ENCODE data around the gene ZNF672.

Gene ZNF672

DNA sequence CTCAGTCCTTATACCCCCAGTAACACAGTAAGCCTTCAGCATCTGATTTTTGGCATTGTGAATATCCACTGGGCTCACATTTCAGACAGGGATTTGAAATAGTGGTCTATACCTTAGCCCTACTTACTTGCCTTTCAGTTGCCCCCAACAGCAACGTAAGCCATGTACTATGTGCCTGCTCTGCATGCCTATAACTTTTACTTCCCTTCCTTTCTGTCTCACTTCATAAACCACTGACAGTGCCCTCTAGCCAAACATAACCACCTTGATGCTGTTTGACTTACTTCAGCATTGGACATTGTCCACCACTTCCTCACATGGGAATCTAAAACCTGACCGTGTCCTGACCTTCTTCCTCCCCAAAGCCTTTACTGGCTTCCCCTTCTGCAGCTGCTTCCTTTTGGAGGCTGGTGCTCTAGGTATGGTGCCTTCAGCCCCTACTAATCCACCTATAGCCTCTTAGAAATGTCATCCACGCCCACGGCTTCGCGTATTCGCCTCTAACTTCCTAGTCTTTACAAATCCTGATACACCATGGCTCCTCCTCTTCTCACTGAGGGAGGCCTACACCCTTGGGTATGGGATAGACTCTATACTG, 3.6 kb upstream of the ZNF672 start:
- DNase-seq (ENCODE audit: low spot score), result no peak

GRCh38 chr1:248837045-248837780, 811 bp upstream of the ZNF672 start:
- DNase-seq (ENCODE audit: low spot score), result no peak

DNA sequence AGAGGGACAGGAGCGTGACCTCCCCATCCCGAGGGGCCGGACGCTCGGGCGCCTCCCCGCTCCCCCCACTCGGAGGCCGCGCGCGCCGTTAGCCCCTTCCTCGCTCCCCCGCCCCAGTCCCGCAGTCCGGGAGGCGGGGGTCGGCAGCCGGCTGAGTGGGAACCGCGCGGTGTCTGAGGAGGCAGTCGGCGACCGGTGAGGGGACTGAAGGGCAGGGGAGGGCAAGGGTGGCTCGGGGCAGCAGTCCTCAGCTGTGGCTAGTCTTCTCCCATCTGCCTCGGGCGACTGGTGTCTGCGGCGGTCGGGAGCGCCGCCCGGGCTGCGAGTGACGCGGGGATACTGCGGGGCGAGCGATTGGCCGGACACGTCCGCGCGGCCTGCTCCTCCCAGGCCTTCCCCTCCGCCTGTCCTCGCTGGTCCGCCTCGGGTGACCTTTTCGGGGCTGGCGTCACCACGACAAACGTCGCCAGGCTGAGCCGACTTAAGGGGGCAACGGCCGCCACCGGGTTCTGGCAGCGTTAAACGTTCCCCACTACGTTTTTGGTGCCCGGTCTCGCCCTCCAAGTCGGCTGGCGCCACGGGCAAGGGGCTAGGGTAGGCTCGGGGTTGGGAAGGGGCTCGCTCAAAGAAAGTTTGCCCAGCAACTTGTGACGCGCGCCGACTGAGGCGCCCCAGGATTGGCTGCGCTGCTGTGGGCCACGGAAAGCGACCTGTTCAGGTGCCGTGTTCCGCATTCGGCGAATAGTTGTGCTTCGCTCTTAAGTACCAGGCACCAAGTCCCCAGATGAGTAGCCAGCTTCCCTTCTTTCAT, 538 bp downstream of the ZNF672 start:
- DNase-seq (ENCODE audit: low spot score), result peak; percentile 87

DNA sequence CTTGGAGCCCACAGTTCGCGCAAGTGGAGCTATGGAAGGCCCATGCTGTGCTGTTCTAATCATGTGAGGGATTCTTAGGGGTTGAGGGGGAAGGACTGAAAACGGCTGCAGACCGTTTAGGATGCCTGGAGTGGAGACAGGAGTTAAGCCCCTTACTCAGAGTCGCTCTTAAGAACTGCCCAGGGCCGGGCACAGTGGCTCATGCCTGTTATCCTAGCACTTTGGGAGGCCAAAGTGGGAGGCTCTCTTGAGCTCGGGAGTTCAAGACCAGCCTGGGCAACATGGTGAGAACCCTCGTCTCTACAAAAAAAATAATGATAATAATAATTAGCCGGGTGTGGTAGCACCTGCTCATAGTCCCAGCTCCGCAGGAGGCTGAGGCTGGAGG, 1.1 kb downstream of the ZNF672 start:
- no peak for DNase-seq (ENCODE audit: low spot score)

DNA sequence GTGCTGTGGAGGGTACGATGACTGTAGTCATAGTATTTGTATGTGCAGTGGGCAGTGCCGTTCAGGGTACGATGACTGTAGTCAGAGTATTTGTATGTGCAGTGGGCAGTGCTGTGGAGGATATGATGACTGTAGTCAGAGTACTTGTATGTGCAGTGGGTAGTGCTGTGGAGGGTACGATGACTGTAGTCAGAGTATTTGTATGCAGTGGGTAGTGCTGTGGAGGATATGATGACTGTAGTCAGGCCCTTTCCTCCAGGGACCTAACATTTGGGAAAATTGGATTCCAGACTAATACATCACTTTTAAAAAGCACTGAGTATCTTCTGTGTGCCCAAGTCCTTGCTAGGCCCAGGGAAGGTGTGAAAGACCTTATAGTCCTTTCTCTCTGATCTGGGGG, 2.9 kb downstream of the ZNF672 start:
- no peak for DNase-seq (ENCODE audit: low spot score)

- no peak for DNase-seq (ENCODE audit: low spot score)
These were observed 3.8 kb downstream of the ZNF672 start for GRCh38 chr1:248841702-248842395.

DNA sequence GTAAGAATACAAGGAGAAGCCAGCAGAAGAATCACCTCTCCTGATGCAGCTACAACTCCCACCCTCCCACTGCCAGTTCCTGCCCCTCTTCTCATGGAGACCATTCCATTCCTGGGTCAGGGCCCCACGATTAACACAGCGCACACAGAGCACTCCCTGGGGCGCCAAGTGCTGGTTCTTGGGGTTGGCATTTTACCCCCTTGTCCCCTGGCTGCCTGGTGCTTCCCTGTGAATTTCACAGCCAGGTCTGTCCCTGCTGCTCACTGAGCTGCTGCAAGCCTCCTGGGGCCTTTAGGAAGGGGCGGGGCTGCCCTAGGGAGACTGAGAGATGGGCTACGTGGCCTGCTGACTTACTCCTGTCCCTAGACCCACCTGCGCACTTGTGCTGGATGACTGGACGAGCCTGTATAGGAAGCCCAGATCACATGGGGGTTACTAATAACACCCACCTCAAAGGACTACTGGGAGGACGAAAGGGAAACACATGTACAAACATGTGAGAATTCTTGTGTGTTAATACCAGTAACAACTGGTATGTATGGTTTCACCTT, 4.8 kb downstream of the ZNF672 start:
- no peak for DNase-seq (ENCODE audit: low spot score)

DNA sequence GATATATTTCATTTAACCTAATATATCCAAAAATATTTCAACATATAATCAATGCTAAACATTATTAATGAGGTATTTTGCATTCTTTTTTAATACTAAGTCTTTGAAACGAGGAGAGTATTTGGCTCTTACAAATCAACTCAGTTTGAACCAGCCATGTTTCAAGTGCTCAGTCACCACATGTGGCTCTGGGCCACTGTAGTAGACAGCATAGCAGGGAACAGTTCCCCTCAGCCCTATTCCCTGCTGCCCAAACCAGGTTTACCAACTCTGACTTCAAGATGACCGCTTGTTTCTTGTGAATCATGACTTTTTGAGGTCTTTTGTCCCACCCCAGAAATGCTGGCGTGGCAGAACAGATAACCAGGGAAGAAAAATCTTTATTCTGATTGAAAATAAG, 5.7 kb downstream of the ZNF672 start:
- DNase-seq (ENCODE audit: low spot score), result no peak

DNA sequence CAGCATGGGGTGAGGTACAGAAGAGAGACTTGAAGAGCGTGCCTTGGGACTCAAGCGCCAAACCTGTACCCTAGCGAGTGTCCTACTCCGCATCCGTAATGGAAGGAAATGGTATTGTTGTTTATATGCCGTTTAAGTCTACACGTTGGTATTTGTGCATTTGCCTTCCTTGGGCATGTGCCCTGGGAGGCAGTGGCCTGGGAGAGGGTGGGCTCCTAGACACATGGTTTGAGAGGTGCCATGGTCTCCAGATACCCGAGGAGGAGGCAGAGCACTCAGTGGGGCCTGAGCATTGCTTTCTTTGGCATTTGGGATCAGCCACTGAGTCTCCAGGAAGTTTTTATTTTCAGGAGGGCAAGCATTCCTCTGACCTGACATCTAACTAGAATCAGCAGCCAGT, 6.5 kb downstream of the ZNF672 start:
- no peak for DNase-seq (ENCODE audit: low spot score)

DNA sequence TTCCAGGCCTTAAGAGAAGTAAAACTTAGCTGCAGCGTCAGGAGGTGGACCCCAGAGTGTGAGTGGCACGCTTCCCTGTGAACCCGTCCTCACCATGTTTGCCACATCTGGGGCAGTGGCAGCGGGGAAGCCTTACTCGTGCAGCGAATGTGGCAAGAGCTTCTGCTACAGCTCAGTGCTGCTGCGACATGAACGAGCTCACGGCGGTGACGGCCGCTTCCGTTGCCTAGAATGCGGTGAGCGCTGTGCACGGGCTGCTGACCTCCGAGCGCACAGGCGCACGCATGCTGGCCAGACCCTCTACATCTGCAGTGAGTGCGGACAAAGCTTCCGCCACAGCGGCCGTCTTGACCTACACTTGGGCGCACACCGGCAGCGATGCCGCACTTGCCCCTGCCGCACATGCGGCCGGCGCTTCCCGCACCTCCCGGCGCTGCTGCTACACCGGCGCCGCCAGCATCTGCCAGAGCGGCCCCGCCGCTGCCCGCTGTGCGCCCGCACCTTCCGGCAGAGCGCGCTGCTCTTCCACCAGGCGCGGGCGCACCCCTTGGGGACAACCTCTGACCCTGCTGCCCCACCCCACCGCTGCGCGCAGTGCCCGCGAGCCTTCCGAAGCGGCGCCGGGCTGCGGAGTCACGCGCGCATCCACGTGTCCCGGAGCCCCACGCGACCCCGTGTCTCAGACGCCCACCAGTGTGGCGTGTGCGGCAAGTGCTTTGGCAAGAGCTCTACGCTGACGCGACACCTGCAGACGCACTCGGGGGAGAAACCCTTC, 9.3 kb downstream of the ZNF672 start:
- no peak for DNase-seq (ENCODE audit: low spot score)

DNA sequence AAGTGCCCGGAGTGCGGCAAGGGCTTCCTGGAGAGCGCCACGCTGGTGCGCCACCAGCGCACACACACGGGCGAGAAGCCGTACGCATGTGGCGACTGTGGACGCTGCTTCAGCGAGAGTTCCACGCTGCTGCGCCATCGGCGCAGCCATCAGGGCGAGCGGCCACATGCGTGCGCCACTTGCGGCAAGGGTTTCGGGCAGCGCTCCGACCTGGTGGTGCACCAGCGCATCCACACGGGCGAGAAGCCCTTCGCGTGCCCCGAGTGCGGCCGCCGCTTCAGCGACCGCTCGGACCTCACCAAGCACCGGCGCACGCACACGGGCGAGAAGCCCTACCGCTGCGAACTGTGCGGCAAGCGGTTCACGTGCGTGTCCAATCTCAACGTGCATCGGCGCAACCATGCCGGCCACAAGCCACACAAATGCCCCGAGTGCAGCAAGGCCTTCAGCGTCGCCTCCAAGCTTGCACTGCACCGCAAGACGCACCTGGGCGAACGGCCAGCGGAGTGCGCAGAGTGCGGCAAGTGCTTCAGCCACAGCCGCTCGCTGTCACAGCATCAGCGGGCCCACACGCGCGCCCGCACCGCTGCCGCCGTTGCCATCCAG, 10.0 kb downstream of the ZNF672 start:
- no peak for DNase-seq (ENCODE audit: low spot score)

- DNase-seq (ENCODE audit: low spot score), result no peak
These were observed 10.6 kb downstream of the ZNF672 start for GRCh38 chr1:248848602-248849001.

GRCh38 chr1:248849152-248849551, 11.1 kb downstream of the ZNF672 start:
- DNase-seq (ENCODE audit: low spot score), result no peak

DNA sequence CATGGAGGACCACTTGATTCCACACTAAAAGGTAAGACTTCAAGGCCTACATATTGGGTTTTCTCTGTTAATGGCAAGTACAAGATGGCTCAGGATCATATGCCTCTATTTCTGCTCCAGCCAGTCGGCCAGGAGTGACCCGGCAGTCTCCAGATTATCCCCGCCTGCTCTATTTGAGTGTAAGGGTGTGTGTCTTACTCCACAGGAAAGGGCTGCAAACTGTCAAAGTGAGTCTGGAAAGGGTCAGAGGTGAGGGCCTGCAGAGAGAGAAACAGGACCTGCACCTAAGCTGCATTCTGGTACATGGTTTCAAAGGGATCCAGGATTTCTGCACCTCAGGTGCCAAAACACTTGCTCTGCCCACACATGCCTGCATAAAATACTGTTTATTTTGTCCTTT, 11.6 kb downstream of the ZNF672 start:
- DNase-seq (ENCODE audit: low spot score), result no peak

DNA sequence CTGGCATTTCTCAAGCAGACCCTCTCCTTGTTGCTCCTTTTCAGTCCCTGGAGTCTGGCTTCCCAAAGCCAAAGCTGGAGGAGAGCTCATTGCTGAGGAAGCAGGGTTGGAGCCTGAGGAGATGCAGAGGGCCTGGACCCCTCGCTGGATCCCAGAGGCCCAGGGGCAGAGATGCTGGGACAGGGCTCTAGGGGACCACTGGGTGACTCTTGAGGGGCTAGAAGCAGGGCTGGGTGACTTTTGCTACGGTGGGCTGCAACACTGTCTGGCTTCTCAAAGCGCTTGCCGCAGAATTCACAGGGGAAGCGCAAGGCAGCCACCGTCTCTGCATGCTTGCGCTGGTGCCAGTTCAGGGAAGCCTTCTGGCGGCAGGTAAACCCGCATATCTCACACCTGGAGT, 12.1 kb downstream of the ZNF672 start:
- DNase-seq (ENCODE audit: low spot score), result no peak

DNA sequence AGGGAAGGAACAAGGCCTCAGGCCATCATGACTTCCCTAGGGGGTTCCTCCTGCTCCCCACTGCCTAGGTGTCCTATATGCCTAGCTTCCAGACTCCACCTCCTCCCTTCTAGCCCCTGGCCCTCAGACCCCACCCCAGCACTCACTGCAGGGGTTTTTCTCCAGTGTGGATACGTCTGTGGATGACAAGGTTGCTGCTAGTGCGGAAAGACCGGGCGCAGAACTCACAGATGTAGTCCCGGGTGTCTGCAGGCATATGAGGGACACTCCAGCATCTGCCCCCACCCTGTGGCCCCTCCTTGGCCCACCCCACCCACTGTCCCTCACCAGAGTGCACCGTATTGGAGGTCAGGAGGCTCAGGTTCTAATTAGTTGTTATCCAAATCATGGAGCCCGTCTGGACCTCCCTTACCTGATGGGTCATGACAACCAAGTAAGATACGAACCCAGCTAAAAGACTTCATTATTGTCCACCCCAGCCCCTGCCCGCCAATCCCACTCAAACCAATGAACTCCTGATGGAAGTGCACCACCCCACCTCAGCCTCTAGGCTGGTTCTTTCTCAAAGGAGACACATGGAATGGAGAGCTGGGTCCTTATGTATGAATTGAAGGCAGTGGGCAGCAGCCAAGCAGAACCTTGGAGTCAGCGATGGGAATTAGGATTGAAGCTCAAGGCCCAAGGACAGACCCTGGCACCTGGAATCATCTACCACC, 12.7 kb downstream of the ZNF672 start:
- no peak for DNase-seq (ENCODE audit: low spot score)

DNA sequence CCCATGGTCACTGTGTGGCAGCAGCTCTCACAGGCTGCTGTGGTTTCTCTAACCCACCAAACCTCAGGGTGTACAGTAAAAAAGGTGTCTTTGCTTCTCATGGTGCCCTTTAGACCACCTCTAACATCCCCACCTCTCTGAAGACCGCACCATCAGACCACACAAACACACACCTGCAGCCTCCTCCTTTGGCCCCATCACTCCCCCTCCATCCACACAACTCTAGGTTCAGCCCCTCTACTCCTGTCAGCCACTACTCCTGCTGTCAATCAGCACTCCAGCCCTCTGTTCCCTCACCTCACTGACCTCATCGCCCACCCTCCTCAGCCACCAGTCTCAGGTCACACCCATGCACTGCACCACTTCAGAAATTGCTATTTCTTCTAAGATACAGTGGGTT, 13.4 kb downstream of the ZNF672 start:
- DNase-seq (ENCODE audit: low spot score), result no peak

- no peak for DNase-seq (ENCODE audit: low spot score)
These were observed 14.7 kb downstream of the ZNF672 start for GRCh38 chr1:248852481-248853405.

- no peak for DNase-seq (ENCODE audit: low spot score)
These were observed 15.8 kb downstream of the ZNF672 start for GRCh38 chr1:248853663-248854375.
